HG03457 (cell line): Measurements from ENCODE around the gene PCGF2.
A peak's percentile ranks its signal among the peaks of the same experiment; 100 is the strongest.

Source experiments
- ATAC-seq: cut with Tn5 transposase; IDR thresholded peaks from one replicate; pipeline ENCODE4 v1.9.1; 2021; ENCODE audit warnings: moderate number of reproducible peaks; ENCODE audit not compliant: unreplicated experiment

Gene PCGF2

DNA sequence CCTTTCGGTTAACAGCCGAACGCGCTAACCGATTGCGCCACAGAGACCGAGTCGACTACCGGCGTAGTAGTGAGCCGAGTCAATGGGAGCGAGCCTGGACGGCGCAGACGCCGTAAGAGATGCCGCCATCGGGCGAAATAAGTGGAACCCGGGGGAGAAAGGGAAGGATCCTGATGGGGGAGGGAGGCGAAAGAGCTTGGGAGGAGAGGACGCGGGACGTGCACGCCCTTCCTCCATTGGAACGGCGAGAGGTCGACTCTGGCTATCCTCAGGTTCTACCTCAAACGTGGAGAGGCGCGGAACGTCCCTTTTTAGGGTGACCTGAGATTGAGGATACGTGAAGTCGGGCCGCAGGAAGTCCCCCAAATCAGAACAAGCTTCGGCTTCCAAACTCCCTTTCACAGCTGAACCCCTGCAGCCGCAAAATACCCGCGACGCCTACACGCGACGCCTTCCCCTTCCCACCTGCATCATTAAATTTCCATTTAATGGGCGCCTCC is 3.7 kb upstream of the PCGF2 start:
- ATAC-seq: peak; percentile 26

DNA sequence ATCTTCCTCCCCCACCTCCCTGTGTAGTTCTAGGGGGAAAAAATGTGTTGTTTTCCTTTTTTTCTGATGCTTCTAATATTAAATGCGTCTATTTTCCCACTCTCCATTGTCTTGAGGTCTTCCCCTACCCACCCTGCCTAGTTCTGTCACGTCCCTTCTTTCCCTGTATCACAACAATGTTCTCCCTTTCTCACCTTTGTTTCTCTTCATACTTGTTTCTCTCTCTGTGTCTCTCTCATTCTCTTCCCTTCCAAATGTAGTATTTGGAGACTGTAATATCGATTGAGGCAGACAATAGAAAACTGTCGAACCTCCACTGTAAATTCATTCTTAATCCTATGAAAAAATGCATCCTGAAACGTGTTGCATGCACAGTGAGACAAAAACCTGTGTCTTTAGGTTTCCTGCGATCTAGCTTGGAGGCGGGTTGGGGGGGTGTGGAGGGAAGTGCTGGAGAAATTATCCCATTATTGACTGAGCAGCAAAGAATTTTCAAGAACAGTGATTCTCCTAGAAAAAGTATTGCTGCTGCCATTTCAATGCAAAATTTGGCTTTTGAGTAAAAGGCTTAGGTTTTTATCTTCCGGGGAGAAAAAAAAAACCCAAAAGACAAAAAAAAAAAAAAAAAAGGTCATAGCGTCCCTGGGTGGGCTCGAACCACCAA is 3.1 kb upstream of the PCGF2 start:
- ATAC-seq: no peak

DNA sequence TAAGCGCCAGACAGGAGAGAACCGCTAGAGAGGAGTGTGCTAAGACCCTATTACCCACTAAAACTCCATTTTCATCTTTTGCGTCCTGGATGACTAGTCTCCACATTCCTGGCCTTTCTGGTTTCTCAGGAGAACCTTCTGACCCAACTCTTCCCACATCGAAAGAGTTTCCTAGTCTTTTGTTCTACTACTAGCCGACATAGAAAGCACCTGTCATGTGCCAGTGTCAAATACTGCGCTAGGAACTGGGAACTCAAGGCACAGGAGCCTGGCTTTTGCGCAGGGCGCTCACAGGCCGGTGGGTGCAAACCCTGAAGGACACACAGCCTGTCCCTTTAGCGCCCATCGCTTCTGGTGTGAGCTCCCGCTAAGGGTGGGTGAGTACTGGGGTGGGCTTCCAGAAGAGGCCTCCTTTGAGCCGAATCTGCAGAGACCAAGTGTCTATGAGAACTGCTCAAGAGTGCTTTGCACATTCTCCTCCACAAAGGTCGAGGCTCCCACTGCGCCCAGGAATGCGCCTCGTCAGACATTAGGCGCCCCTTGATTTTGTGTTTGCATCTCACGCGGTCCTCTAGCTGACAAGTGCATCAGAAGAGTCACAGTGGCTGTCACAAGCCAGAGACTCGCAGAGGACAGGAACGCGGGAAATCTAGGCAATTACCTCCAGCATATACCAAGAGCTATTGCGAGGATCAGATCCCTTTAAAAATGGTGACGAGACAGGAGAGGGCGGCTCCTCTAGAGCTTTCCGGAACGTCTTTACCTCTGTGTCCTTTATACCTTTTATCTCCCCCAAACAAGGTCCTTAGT is 2.4 kb upstream of the PCGF2 start:
- ATAC-seq: no peak

- ATAC-seq: no peak
These were observed 1.8 kb upstream of the PCGF2 start for GRCh38 chr17:38750044-38750311.

DNA sequence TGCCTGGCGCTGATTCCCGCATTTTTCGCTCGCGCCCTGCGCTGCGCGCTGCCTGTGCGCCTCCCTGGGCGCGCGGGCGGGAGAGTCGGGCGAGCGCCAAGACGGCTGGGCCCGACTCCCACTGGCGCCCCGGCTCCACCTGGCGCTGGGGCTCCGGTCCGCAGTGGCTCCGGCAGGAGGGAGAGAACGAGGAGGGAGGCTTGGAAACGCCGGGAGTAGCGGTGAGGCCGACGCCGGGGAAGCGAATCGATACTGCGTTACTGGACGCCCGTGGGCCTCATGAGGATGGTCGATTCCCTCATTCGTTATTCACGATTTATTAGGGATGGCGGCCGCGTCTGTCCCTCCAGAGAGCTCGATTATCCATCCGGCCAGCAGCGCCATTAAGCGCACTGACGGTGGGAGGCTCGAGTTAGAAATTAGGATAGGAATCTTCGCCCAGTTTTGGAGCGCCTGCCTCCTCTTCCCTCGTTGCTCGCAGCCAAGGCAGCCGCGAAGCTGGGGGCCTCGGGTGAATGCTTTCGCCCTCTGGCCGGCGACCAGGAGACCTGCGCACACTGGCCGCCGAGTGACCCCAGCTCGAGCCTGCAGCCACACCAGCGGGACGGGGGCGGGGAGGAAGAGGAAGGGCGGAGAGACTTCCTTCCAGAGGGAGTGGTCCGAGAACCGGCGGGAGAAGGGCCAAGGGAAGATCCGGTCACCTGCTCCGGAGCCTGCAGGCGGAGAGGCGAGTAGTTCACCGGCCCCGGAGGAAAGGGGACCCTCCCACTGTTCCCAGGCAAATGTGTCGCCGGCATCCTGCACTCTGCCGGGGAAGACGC is 1.3 kb upstream of the PCGF2 start:
- ATAC-seq: no peak

- no peak for ATAC-seq
These were observed 721 bp upstream of the PCGF2 start for GRCh38 chr17:38748892-38749222.

- no peak for ATAC-seq
These were observed 530 bp downstream of the PCGF2 start for GRCh38 chr17:38747463-38748148.

GRCh38 chr17:38746849-38747462 is 1.2 kb downstream of the PCGF2 start:
- ATAC-seq: no peak

- ATAC-seq: no peak
These were observed 1.9 kb downstream of the PCGF2 start for GRCh38 chr17:38746004-38746848.

GRCh38 chr17:38745545-38745944 is 2.6 kb downstream of the PCGF2 start:
- no peak for ATAC-seq

- ATAC-seq: no peak
These were observed 4.5 kb downstream of the PCGF2 start for GRCh38 chr17:38743556-38744171.

DNA sequence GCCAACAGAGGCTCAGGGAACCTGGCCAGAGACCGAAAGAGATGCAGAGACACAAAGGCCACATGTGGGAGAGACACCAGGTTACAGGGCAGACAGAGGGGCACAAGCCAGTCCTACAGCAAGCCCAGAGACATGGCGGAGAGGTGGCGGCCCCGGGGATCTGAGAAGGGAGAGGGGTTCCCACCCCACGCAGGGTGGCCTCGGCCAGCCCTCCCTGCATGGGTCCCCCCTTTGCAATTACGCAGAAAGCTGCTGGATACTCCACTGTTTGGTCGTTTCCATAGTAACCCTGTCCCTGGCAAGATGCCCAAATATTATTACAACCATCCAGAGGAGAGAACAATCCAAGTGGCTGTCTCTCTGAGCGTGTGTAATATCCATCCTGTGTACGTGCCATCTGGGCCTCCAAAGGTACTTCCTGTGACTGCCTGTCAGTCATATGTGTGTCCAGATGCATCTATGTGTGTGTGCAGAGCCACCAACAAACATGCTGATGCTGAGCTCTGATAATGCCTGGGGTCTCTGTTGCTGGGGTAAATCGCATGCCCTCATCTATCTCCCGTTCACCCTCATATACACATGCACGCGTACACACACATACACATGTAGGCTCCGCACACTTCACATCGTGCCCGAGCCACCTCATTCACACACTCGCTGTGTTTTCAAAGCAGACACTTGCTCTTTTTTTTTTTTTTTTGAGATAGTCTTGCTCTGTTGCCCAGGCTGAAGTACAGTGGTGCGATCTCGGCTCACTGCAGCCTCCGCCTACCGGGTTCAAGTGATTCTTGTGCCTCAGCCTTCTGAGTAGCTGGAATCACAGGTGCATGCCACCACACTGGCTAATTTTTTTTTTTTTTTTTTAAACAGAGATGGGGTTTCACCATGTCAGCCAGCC is 5.5 kb downstream of the PCGF2 start:
- ATAC-seq: no peak

GRCh38 chr17:38741921-38742410 is 6.2 kb downstream of the PCGF2 start:
- ATAC-seq: no peak

DNA sequence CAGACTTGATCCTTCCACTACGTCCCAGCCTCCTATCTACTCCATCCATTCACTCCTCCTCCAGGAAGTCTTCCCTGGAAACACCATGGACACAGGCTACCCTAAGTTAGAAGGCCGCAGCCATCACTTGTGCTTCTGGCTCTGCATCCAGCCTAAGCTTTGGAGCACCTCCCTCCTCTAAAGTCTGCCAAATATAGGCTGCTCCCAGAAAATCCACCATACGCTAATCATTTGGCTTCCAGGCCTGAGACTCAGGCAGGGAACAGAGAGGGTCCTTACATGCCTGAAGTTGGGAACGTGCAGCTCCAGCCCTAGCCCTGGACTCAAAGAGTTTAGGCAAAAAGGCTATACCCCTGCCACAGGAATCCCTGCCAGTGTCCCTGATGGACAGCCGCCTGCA is 6.7 kb downstream of the PCGF2 start:
- ATAC-seq: no peak

GRCh38 chr17:38740806-38741205 is 7.3 kb downstream of the PCGF2 start:
- ATAC-seq: no peak

DNA sequence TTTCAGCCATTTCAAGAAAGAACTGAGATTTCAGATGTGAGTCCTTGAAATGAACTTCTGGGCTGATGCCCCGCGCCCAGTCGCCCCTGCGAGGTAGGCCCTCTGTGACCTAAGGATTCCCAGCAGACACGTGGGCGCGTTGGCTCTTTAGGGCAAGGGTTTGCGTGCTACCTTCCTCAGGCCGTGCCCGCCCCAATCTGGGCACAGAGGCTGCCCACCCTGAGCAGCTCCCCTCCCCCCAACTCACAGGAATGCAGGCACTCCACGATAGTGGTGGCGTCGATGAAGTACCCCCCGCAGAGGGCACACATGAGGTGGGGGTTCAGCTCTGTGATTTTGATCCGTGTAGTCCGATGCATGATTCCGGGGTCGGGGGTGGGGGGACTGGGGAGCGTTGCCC is 8.1 kb downstream of the PCGF2 start:
- no peak for ATAC-seq

- no peak for ATAC-seq
These were observed 8.8 kb downstream of the PCGF2 start for GRCh38 chr17:38739305-38739704.

- no peak for ATAC-seq
These were observed 9.4 kb downstream of the PCGF2 start for GRCh38 chr17:38738686-38739085.
